Measurements from ENCODE around the gene DMXL2. TPM values are rescaled to one million over a fixed set of nuclear protein-coding genes. Genes with fewer than 3 reads are reported as not detected.

Gene DMXL2
- total and polyA plus RNA-seq, 9 of the 15 experiments (the other 6 are each of a cell fraction or from before 2014, with no cell fraction given), result 9.3 to 57.7 (median 30.7) TPM

- TF ChIP-seq MITF (IDR thresholded peaks at IDR 0.05) (no peak), ZNF551 (CRISPR knock-in tag; IDR thresholded peaks at IDR 0.05) (no peak), CHD7 (IDR thresholded peaks at IDR 0.05; ENCODE audit: low read depth, low read length) (no peak), BRD9 (IDR thresholded peaks at IDR 0.05; ENCODE audit: low read depth, partially characterized antibody) (no peak), CHAMP1 (IDR thresholded peaks at IDR 0.05) (no peak)
Measured at GRCh38 chr15:51483520-51483919, 139.1 kb downstream of the DMXL2 start (continued).
